HG03196 (cell line): ENCODE measurements around the gene R3HDM1.
"Not testable (repeated sequence)": the region's sequence is repeated elsewhere in the genome, so short reads cannot be mapped to it uniquely, and the experiment has no call there.

ENCODE experiments used
- ATAC-seq: cut with Tn5 transposase; IDR thresholded peaks from one replicate; pipeline ENCODE4 v1.9.1; 2021; ENCODE audit not compliant: unreplicated experiment

The R3HDM1 gene

DNA sequence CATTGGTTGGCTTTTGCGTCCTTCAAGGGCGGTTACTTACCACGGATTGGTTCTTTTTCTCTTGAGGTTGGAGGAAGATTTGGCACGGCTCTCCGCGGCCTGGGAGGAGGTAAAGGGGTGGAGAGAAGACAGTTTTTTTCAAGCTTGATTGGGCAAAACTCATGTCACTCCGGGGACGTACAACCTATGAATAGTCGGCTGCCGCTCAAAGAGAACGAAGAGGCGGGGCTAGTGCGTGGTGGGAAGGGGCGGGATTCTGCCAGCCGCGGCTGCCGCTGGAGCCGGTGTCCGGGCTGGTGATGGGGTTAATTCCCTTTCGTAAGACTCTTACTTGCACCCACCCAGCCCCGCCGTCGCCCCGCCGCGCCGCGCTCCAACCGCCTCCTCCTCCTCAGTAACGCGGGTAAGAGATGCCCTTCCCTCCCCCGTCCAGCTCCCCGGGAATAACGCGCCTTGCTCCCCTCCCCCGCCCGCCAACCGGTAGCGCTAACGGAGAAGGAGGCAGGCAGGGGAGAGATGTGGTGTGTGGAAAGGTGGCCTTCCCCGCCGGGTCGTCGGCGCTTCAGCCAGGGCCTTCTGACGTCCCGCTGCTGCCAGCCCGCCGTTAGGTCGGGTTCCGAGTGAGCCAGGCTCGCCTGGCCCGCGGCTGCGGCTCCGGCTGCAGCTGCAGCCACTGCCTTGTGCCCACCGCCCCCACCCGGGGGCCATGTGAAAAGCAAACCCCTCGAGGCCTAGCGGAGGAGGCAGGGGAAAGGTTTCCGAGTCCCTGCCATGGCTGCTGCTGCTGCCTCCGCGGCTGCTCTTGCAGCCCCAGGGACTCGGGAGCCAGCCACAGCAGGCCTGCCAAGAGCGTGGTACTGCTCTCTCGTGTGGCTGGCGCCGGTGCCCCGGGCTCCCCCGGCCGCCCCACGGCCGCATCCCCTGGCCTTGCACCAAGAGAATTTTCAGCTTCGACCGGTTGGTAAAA lies at the start of gene R3HDM1:
R3HDM1 (plus strand) TSS at position 254 of the 967 bp plus-strand sequence. CDS start 73,362 bp downstream, outside the sequence.
- ATAC-seq = peak; percentile 76

DNA sequence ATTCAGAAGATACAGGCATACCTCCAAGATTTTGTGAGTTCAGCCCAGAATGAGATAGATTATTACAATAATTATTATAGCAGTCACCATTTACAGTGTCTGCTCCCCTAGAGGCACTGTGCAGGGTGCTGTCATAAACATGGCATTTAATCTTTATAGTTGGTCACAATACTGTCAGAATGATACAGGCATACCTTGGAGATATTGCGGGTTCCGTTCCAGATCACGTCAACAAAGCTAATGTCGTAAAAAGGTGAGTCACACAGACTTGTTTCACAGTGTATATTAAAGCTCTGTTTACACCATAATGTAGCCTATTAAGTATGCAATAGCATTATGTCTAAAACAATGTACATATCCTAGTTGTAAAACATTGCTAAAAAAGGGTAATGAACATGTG lies 45.8 kb upstream of the R3HDM1 start:
- no peak for ATAC-seq

DNA sequence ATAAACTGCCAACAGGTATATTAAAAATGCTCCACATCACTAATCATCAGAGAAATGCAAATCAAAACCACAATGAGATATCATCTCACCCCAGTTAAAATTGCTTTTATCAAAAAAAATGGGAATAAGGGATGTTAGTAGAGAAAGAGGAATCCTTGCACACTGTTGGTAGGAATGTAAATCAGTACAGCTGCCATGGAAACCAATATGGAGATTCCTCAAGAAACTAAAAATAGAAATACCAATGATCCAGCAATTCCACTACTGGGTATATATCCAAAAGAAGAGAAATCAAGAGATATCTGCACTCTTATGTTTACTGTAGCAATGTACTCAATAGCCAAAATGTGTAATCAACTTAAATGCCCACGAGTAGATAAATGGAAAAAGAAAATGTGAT lies 40.9 kb upstream of the R3HDM1 start:
- no peak for ATAC-seq

DNA sequence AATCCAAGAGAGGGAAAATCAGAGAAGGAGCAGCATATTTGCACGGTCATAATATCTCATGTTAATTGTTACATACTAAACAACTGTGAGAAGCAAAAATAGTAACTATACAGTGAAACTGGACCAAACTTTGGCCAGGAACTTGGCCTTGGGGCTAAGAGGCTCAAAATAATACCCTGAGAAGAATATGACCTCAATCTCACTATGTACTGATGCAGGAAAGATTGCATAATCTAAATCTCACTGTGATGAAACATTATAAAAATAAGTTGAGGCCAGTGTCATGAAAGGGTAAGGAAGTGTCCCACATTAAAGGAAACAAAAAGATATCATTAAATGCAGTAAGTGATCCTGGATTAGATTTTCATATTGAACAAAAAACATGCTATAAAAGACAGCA lies 36.8 kb upstream of the R3HDM1 start:
- no peak for ATAC-seq

DNA sequence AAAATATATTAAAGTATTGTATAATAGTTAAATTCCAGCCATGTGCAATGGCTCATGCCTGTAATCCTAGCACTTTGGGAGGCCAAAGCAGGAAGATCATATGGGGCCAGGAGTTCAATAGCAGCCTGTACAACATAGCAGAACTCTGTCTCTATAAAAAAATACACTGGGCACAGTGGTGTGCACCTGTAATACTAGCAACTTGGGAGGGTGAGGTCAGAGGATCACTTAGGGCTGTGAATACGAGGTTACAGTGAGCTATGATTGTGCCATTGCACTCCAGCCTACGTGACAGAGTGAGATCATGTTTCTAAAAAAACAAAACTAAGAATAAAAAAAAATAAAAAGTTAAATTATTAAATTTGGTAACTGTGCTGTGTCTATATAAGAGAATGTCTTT lies 36.4 kb upstream of the R3HDM1 start:
- no peak for ATAC-seq

DNA sequence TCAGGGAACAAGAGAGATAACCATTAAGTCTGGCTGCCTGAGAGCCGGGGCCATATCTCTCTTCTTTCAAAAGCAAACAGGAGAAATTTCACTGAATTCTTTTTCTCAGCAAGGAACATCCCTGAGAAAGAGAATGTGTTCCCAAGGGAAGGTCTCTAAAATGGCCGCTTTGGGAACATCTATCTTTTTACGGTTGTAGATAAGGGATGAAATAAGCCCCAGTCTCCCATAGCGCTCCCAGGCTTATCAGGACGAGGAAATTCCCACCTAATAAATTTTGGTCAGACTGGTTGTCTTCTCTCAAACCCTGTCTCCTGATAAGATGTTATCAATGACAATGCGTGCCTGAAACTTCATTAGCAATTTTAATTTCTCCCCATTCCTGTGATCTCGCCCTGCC lies 32.7 kb upstream of the R3HDM1 start:
- ATAC-seq = not testable (repeated sequence)

DNA sequence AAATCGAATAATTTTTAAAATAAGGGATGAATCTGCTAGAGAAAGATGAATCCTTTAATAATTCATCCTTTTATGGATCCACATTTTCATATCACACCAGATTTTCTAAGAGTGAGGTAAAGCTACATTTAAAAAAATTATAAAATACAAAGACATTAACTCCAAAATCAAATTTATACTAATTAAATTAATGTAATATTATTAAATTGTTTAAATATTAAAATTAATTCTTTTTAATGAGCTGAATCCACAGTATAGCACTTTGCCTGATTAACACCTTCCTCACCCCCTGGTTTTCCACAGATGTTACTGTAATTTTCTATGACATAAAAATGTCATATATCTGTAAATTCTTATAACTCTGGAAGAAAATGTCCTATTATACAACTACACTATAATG lies 26.5 kb upstream of the R3HDM1 start:
- ATAC-seq = no peak

DNA sequence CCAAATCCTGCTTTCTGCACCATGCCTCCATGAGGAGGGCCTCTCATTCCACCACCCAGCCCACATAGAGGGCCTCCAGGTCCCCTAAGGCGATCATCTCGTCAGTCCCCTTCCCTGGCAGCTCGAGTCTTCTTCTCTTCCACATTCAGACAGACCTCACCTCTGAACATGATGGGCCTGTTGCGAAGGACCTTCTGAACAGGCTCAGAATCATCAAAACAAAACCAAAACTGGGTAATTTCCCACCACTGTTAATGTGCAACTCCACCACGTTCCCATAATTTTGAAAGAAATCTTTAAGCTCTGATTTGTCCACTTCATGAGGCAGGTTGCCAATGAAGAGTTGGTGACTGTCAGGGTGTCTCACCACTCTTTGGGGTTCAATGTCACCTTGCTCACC lies 20.7 kb upstream of the R3HDM1 start:
- no peak for ATAC-seq

DNA sequence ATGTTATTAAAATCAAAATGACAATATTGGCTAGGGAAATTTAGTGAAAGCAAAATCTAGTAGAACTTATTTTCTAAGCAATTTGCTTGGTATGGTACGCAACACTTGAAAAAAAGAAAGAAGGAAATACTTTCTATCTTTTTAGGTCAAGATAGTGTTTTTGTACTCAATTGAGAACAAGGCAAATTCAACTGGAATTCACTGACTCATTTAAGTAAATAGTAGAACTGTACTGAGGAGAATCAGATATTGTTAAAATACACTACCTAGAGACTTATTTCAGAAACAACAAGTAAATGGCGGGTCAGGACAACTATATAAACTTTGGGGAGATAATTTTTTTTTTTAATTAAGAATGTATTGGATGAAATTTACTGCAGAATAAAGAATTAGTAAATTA lies 19.2 kb upstream of the R3HDM1 start:
- ATAC-seq = no peak

DNA sequence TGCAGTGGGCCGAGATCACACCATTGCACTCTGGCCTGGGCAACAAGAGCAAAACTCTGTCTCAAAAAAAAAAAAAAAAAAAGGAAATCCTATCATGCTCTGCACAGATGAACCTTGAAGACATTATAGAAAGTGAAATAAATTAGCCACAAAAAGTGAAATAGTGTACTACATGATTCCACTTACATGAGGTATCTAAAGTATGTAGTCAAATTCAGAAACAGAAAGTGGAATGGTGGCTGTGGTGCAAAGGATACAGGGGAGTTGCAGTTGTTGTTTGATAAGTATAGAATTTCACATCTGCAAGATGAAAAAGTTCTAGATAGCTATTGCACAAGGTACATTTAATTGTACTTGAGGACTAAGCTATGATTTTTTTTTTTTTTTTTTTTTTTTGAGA lies 5.5 kb upstream of the R3HDM1 start:
- no peak for ATAC-seq

DNA sequence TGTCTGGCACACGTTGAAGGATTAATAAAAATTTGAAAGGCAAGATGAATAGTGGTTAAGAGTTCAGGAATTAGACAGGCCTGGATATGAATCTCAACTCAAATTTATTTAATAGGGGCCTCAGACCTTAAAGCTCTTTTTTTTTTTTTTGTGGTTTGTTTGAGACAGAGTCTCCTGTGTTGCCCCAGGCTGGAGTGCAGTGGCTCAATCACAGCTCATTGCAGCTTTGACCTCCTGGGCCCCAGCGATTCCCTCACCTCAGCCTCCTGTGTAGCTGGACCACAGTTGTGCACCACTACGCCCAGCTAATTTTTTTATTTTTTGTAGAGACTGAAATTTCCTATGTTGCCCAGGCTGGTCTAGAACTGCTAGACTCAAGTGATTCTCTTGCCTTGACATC lies 3.3 kb upstream of the R3HDM1 start:
- no peak for ATAC-seq

DNA sequence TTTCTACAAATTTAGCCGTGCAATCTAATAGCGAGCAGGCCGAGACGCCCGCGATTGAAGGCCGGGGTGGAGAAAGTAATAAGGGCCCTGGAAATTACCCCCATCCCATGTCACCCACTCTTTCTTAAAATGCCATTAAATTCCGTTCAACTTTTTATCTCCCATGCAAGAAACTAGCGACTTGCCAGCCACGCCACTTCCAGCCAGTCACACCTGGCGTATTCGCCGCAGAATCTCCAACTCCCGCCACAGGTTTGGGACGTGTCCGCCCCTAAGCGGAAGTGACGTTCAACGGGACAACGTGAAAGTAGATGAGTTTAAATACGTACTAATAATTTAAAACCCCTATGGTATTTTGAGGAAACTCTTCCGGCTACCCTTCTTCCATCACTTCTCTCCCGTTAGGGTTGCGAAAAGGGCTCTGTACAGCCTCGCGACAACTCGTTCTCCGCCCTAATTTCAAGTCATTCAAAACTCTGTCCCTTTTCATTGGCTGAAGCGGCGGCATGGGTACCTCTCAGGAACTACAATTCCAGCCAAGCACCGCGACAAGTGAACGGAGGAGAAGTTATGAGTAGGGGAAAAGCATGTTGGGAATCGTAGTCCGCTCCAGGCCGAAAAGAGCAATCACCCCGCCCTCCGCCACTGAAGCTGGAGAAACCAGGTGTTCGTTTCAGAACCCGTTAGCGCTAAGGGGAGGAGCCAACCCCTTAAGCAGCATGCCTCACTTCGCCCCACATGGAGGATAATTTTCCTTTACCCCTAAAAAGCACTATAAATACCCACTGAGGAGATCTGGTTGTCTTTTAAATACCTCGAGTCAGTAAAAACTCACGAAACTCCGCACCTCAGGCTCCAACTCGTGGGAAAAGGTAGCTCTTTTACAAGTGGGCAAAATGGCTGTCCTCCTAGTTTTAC lies 712 bp upstream of the R3HDM1 start, which contains the start of gene ZRANB3:
ZRANB3 (minus strand) TSS at position 906 of the 918 bp plus-strand sequence.
- peak; percentile 72 for ATAC-seq

DNA sequence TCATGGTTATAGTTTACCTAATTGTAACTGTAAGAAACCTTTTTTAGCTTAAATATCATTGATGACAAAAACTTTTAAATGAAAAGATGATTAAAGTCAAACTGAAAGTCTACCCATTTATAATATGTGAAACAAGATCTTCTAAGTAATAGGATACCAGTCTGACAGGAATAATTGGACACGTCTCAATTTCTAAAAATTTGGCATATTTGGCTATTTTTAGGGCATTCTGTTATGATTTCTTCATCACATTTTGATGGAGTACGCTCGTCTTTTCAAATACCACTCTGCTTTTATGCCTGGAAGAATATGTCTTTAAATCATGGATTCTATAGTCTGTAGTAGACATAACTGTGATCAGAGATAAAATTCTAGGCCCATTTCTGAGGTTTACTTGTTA lies 1.3 kb downstream of the R3HDM1 start:
- no peak for ATAC-seq

DNA sequence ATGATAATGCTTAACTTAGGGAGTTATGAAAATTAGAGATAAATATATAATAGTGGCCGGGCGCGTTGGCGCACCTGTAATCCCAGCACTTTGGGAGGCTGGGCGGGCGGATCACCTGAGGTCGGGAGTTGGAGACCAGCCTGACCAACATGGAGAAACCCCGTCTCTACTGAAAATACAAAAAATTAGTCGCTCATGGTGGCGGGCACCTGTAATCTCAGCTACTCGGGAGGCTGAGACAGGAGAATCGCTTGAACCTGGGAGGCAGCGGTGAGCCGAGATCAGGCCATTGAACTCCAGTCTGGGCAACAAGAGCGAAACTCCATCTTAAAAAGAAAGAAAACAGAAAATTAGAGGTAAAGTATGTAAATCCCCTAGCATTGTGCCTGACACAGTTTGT lies 2.3 kb downstream of the R3HDM1 start:
- ATAC-seq = not testable (repeated sequence)

DNA sequence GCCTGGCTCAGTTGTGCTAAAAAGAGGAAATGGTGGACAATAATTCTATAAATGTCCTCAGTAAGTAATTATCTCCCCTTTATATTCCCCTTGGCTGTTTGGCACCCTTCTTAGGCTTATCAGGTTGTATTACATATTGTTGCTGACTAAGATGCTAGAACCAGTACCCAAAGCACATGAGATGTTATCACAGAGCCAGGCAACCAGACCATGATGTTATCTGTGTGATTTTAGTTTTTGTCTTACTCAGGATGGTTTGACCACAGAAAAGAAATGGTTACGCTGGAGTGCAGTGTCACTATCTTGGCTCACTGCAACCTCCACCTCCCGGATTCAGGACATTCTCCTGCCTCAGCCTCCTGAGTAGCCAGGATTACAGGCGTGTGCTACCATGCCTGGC lies 15.2 kb downstream of the R3HDM1 start:
- no peak for ATAC-seq

DNA sequence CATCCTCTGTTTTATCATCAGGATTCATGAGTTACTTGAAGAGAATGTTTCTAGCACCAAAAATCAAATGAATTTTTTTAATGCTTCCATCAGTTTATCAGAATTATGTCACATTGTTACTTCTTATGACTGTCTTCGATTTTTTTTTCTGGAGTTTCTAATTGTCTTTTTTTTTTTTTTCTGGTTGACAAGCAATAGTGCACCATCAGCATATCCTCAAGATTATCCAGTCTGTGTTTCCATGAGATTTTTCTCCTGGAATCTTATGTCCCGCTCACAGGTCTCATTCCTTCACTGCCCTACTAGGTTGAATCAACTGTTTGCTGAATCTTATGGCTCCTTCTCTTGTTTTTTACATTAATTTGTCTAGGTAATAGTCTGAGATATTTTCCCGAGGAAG lies 16.0 kb downstream of the R3HDM1 start:
- ATAC-seq = no peak

DNA sequence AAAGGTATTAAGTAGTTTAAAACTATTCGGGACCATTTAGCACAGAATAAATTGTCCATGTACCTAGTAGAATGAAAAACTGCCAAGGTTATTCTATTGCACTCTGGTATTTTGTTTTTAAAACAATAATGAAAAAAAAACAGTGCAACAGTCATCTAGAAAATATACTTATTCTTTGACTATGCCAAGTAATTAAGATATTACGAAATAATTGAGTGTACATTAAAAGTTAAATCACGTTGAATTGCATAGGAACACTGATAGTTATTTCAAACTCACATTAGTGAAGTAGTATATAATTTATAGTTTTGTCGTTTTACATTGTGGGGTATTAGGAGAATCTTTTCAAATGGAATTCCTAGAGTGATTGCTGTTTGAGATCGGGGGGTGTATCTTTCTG lies 20.1 kb downstream of the R3HDM1 start:
- no peak for ATAC-seq

DNA sequence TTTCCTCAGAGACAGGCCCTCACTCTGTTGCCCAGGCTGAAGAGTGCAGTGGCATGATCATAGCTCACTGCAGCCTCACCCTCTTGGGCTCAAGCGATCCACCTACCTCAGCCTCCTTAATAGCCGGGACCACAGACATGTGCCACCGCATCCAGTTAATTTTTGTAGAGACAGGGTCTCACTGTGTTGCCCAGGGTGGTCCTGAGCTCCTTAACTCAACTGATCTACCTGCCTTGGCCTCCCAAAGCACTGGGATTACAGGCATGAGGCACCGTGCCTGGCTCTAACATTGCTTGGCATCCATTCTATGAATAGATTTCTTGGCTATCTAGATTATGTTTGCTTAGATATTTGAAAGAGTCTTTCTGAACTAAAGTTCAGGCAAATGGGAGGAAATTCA lies 21.6 kb downstream of the R3HDM1 start:
- no peak for ATAC-seq

DNA sequence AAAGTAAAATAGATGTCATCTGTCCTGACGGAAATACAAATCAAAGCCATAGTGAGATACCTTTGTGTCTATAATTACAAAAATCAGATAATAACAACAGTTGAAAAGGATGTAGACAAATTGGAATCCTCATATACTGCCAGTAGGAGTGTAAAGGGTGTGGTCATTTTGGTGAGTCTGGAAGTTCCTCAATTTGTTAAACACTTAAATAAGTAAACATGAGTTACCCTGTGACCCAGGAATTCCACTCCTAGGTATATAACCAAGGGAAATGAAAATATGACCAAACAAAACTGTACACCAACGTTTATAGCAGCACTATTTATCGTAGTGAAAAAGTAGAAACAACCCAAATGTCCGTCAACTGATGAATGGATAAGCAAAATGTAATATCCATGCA lies 24.0 kb downstream of the R3HDM1 start:
- ATAC-seq = no peak

DNA sequence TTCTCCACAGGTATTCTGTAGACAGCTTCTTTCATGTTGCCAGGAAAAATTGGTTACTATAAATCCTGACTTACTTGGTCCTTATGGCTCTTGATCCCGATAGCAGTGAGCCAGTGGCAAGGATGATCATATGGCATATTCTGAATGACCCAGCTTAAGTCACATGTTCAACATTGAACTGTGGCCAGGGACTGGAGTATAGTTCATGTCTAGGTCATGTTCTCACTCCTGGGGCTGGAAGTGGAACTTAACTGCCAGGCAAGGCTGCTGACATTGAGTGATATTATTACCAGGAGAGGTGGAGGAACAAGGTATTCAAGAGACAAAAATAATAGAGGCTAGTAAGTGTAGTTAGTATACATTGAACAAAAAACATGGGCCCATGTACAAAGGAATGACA lies 26.2 kb downstream of the R3HDM1 start:
- no peak for ATAC-seq

DNA sequence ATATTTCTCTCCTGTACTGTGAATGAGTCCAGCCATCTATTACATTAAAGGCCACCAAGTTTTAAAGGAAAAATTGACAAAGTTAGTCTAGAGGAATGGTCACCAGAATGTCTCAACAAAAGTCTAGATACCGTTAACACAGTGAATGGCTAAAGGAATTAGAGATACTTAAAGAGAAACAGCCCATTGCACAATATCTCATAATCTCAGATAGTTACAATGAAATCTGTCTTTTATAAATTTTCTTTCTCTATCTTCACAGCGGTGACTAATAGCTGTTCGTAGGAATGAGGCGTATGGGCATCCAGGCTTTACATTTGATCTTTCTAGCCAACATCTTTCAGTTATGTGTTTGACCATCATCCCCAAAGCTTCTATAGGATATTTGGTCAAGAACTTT lies 30.6 kb downstream of the R3HDM1 start:
- ATAC-seq = no peak

DNA sequence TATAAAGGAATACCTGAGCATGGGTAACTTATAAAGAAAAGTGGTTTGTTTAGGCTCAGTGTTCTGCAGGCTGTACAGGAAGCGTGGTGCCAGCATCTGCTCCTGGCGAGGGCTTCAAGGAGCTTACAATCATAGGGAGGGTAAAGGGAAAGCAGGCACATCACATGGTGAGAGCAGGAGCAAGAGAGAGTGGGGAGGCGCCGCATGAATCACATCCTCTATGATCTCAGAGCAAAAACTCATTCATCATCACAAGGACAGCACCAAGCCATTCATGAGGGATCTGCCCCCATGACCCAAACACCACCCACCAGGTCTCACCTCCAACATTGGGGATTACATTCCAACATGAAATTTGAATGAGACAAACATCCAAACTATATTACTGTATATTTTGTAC lies 32.5 kb downstream of the R3HDM1 start:
- no peak for ATAC-seq
